Thyroid gland (tissue), 4 donors: ENCODE data around the gene SRP68.

Source experiments
- CTCF ChIP-seq, 6 experiments: fragments of 200-600 bp in 3 of 6; fragments of 450-650 bp in 3 of 6; sonication (generic) in 3 of 6; IDR thresholded peaks; one replicate each; pipeline ENCODE4 v1.5.1; 2016 to 2019; ENCODE audit warnings: antibody characterized with exemption in 6 of 6, mild to moderate bottlenecking in 2 of 6, inconsistent platforms in 1 of 6, moderate library complexity in 1 of 6
- POLR2A ChIP-seq, 2 donors: fragments of 450-650 bp; IDR thresholded peaks; one replicate each; pipeline ENCODE4 v1.6.1; 2017; ENCODE audit warnings: antibody characterized with exemption in 2 of 2, mild to moderate bottlenecking in 2 of 2, moderate library complexity in 1 of 2

- TF ChIP-seq POLR2A (IDR thresholded peaks at IDR 0.05) (no peak), CTCF (IDR thresholded peaks at IDR 0.05) (no peak)
These were observed 15.2 kb upstream of the SRP68 start for GRCh38 chr17:76087531-76087930.
